GM13977 (cell line): Measurements from ENCODE around the gene HHAT.

Source experiments
- DNase-seq: peaks from one replicate; pipeline ENCODE4 v3.0.0; 2012; ENCODE audit warnings: low spot score
- in situ Hi-C: fragments of 300-500 bp; cut with MboI; formaldehyde crosslinking; loops from one replicate; pipeline ENCODE4 v1.12.0; 2022; ENCODE audit warnings: low sequenced_read_pairs, low pct_unique_long_range_greater_than_20kb, mixed read lengths, inconsistent platforms; ENCODE audit not compliant: unreplicated experiment
- TF ChIP-seq, protein P1 (sequence below): IDR thresholded peaks from 2 replicates; pipeline ENCODE4 v1.5.1; 2012; ENCODE audit warnings: mild to moderate bottlenecking, control low read depth; ENCODE audit not compliant: insufficient read depth; ENCODE audit errors: extremely low read depth, missing control alignments

HHAT gene

DNA sequence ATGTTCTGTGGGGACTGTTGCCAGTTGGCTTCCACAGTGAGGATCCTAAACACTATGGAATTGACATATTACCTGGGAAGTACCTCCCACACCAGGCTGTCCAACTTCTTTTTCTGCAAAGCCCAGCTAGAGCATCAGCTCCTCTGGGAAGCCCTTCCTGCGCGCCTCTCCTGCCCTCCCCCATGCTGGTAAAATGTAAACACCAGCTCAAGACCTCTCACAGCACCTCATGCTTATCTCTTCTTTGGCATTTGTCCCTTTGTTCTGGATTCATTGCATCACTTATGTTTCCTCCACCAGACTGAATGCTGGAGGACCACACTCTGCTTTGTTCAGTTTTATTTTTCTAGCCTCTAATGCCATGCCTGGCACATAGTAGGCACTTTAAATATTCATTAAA, 172.1 kb downstream of the HHAT start:
- no peak for DNase-seq

DNA sequence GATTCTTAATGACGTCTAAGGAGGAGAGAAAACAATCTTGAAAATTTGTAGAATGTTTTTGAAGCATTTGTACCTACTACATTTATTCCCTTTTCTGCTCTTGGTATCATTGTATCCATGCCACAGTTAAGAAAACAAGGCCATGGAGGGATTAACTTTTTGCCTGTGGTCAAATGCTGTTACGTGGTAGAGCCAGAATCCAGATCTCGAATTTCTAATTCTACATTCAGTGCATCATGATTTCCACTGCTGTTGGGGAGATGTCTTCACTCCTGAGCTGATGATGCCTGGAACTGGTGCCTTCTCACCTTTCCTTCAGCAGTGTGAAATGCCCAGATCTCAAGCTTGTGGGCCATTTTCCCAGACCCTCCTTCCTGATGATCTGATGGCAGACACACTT, 175.6 kb downstream of the HHAT start:
- no peak for DNase-seq
- in situ Hi-C loops = no loop called here
- TF ChIP-seq, protein P1, sequence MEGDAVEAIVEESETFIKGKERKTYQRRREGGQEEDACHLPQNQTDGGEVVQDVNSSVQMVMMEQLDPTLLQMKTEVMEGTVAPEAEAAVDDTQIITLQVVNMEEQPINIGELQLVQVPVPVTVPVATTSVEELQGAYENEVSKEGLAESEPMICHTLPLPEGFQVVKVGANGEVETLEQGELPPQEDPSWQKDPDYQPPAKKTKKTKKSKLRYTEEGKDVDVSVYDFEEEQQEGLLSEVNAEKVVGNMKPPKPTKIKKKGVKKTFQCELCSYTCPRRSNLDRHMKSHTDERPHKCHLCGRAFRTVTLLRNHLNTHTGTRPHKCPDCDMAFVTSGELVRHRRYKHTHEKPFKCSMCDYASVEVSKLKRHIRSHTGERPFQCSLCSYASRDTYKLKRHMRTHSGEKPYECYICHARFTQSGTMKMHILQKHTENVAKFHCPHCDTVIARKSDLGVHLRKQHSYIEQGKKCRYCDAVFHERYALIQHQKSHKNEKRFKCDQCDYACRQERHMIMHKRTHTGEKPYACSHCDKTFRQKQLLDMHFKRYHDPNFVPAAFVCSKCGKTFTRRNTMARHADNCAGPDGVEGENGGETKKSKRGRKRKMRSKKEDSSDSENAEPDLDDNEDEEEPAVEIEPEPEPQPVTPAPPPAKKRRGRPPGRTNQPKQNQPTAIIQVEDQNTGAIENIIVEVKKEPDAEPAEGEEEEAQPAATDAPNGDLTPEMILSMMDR = no peak

More for the DNA sequence above, 172.1 kb downstream of the HHAT start:
- in situ Hi-C loops = no loop called here
- TF ChIP-seq, protein P1 = no peak

DNA sequence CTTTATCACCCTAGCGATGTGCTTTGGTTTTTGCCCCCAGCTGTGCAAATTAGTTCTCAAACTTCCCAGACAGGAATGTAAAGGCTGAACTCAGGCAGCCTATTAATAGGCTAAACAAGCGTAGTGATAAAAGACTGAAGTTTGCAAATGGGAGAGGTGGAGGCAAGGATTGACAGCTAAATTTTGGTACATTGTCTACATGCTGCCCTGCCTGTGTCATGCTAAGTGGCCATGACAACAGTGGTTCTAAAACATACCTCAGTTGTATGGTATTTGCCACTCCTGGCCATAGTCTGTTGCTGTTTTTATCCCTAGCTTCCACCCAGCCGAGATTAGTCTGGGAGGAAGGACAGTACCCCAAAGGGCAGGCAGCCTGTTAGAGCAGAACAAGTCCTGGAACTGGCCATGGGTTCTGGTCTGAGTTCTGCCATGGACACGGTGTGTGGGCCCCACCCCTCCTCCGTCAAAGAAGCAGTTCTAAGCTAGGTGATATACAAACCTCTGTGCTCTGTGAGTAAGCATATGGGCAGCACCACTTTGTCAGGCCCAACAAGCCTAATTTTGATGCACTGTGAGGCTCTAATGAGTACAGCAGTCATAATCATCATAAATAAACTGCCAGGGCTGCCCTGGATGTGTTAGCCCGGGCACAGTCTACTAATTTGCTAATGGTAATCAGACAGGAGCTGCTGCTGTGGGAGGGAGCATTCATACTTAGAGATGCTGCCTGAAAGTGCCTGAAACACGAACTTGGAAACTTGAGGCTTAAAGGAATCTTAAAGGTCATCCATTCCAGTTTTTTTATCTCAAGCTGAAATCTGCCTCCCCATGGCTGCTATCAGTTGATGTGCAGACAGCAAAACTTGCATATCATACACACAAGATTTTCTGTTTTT, 177.1 kb downstream of the HHAT start:
- no peak for DNase-seq
- in situ Hi-C loops = no loop called here
- TF ChIP-seq, protein P1 = no peak

DNA sequence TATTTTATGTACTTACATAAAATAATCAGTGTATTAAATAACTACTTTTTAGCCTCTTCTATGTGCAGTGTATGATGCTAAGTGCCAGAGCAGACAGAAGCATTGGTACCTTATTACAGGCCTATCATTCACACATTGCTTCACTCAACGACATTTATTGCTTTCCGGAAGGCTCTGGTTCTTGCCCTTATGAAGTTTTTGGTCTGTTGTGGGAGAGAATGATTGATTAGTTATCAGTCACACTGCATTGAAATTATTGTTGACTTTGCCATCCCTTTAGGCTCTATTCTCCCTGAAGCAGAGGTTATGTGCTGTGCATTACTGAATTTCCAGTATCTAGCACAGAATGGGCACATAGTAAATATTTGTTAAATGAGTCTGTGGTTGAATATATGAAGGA, 178.0 kb downstream of the HHAT start:
- no peak for DNase-seq
- in situ Hi-C loops = no loop called here
- TF ChIP-seq, protein P1 = no peak

DNA sequence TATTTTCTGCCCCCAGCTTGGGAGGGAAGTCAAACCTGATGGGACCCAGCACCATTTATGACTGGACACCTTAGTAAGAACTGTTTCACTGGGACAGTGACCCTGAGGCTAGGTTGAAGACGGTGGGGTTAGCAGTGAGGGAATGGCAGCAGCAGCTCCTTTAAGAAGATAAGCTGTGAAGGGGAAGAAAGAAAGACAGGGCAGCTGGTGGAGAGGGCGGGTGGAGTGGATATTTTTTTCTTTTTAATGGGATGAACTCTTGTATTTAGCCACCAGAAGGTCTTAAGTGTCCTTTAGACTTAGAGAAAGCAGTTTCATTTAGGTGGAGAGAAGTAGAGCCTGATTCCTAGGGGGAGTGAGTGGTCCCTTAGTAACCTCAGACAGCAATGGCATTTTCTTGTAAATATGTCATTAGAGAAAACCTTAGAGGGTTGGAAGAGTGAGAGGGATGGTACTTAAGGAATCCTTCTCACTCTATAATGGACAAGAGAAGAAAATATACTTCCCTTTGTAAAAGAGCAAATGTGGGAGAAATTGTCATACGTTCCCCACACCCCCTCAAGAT, 187.5 kb downstream of the HHAT start:
- in situ Hi-C loops = no loop called here
- TF ChIP-seq, protein P1 = no peak
- no peak for DNase-seq

DNA sequence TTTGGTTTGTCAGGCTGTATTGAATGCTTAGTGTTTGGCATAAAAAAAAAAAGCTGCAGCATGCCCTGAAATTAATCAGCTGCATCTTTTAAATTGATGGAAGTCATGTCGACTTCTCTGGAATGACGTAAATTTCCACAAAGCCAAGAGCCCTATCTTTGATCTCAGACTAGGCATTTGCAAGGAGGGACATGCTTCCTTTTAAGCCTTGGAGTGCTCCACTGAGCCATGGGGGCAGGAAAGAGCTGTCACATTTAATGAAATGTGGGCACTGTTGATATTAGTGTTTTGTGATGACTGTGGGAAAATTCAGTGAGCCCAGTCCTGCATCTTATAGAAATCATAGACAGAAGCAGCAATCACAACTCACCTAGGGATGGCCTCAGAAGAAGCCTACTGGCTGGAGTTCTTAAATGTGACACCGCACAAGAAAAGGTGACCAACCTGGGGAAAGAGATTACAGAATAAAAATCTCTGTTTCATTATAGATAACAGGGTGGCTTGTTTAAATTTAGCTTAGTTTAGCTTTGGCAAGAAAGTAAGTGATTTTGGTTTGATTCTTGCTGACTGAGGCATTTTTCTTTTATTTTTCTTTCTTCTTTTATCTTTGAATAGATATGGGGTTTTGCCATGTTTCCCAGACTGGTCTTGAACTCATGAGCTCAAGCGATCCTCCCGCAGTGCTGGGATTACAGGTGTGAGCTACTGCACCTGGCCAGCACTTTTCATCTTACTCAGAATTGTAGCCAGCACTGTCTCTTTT, 188.2 kb downstream of the HHAT start:
- in situ Hi-C loops = no loop called here

More for the DNA sequence above, 188.2 kb downstream of the HHAT start:
- DNase-seq = no peak
- TF ChIP-seq, protein P1 = no peak
